Measurements from ENCODE around the gene NDUFA11.
A peak's percentile ranks its signal among the peaks of the same experiment; 100 is the strongest.

The NDUFA11 gene

DNA sequence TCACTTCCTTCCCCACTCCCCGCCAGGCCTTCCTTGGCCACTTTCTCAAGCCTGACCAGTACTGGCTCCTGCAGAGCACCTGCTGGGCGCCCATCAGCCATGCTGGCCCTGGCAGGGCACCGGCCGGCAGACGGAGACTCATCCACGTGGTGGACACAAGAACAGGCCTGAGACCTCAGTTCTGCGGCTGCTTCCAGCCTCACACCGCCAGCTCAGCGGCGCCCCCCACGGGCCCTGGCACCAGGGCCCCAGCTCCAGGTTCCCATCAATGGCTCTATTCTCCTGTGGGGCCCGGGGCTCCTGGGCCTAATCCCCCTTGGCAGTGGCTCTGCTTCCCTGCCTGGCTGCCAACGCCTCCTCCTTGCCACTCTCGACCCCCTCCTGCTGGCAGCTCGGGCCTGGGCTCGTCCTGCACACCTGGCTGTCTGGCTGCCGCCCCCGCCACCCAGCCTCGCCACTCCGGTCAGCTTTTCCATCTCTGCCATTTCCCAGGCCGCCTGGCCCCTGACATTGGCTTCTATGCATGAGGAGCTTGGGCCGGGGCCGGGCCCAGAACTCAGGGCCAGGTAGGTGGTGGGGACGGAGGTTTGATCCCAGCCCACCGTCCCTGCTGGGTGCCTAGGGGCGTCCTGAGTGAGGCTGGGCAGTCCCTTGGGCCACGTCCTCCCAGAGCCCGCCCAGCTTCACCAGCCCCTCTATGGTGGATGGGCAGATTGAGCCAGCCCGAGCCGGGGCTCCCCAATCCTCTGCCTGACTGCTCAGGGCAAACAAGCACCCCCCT lies 6.2 kb downstream of the NDUFA11 start:
- Histone ChIP-seq H3K27me3 (ENCODE audit: insufficient read depth, low read length, poor library complexity, severe bottlenecking) (no peaks in the 10 kb centered on the region), H3K4me2 (ENCODE audit: low read depth, low read length, poor library complexity, severe bottlenecking) (no peak overlapping the region), H4K20me1 (ENCODE audit: insufficient read depth, low read length, poor library complexity, severe bottlenecking) (peaks cover 19% of the 10 kb centered on the region), H3K9me3 (ENCODE audit: insufficient read depth, low read depth, low read length) (no peaks in the 10 kb centered on the region), H3K4me3 (ENCODE audit: low read length, poor library complexity, severe bottlenecking) (no peak overlapping the region), H2AFZ (ENCODE audit: low read length) (no peak overlapping the region), H3F3A (ENCODE audit: low read depth) (no peaks in the 10 kb centered on the region), H3K9me2 (replicated peaks; ENCODE audit: low read depth, low read length) (no peaks in the 10 kb centered on the region), H3K4me1 (ENCODE audit: insufficient read depth, low read length, poor library complexity, severe bottlenecking) (peaks cover 11% of the 10 kb centered on the region), H3K36me3 (ENCODE audit: insufficient read depth, low read length) (peaks cover 18% of the 10 kb centered on the region; the same call in 1 of the 2 replicates), H3K79me2 (ENCODE audit: insufficient read depth, low read length) (peaks cover 43% of the 10 kb centered on the region), H3K9ac (ENCODE audit: low read depth, low read length, poor library complexity, severe bottlenecking) (no peak overlapping the region)
- TF ChIP-seq, protein P1, sequence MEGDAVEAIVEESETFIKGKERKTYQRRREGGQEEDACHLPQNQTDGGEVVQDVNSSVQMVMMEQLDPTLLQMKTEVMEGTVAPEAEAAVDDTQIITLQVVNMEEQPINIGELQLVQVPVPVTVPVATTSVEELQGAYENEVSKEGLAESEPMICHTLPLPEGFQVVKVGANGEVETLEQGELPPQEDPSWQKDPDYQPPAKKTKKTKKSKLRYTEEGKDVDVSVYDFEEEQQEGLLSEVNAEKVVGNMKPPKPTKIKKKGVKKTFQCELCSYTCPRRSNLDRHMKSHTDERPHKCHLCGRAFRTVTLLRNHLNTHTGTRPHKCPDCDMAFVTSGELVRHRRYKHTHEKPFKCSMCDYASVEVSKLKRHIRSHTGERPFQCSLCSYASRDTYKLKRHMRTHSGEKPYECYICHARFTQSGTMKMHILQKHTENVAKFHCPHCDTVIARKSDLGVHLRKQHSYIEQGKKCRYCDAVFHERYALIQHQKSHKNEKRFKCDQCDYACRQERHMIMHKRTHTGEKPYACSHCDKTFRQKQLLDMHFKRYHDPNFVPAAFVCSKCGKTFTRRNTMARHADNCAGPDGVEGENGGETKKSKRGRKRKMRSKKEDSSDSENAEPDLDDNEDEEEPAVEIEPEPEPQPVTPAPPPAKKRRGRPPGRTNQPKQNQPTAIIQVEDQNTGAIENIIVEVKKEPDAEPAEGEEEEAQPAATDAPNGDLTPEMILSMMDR (conservative IDR thresholded peaks at IDR 0.05; ENCODE audit: low read length) = peak; percentile 32
- no peak for TF ChIP-seq EZH2phosphoT487 (IDR thresholded peaks at IDR 0.05; ENCODE audit: borderline replicate concordance)

- Histone ChIP-seq H3F3A (ENCODE audit: low read depth) (no peaks in the 10 kb centered on the region), H3K79me2 (ENCODE audit: insufficient read depth, low read length) (peaks cover 36% of the 10 kb centered on the region), H3K36me3 (ENCODE audit: insufficient read depth, low read length) (peaks cover 18% of the 10 kb centered on the region; the same call in 1 of the 2 replicates), H2AFZ (ENCODE audit: low read length) (no peak overlapping the region), H3K9me3 (ENCODE audit: insufficient read depth, low read depth, low read length) (no peaks in the 10 kb centered on the region), H3K4me2 (ENCODE audit: low read depth, low read length, poor library complexity, severe bottlenecking) (no peak overlapping the region), H3K4me3 (ENCODE audit: low read length, poor library complexity, severe bottlenecking) (no peak overlapping the region), H3K9ac (ENCODE audit: low read depth, low read length, poor library complexity, severe bottlenecking) (no peak overlapping the region), H3K27me3 (ENCODE audit: insufficient read depth, low read length, poor library complexity, severe bottlenecking) (no peaks in the 10 kb centered on the region), H3K4me1 (ENCODE audit: insufficient read depth, low read length, poor library complexity, severe bottlenecking) (peaks cover 8% of the 10 kb centered on the region), H4K20me1 (ENCODE audit: insufficient read depth, low read length, poor library complexity, severe bottlenecking) (peaks cover 14% of the 10 kb centered on the region), H3K9me2 (replicated peaks; ENCODE audit: low read depth, low read length) (no peaks in the 10 kb centered on the region)
- no peak for TF ChIP-seq EZH2phosphoT487 (IDR thresholded peaks at IDR 0.05; ENCODE audit: borderline replicate concordance)
Observed at GRCh38 chr19:5896365-5897076, 7.1 kb downstream of the NDUFA11 start.

- Histone ChIP-seq H3K9me2 (replicated peaks; ENCODE audit: low read depth, low read length) (no peaks in the 10 kb centered on the region), H3K36me3 (ENCODE audit: insufficient read depth, low read length) (peaks cover 18% of the 10 kb centered on the region; the same call in 1 of the 2 replicates), H3K4me2 (ENCODE audit: low read depth, low read length, poor library complexity, severe bottlenecking) (no peak overlapping the region), H4K20me1 (ENCODE audit: insufficient read depth, low read length, poor library complexity, severe bottlenecking) (peaks cover 9% of the 10 kb centered on the region), H2AFZ (ENCODE audit: low read length) (no peak overlapping the region), H3K9ac (ENCODE audit: low read depth, low read length, poor library complexity, severe bottlenecking) (no peak overlapping the region), H3K9me3 (ENCODE audit: insufficient read depth, low read depth, low read length) (no peaks in the 10 kb centered on the region), H3K27me3 (ENCODE audit: insufficient read depth, low read length, poor library complexity, severe bottlenecking) (no peaks in the 10 kb centered on the region), H3K4me3 (ENCODE audit: low read length, poor library complexity, severe bottlenecking) (no peak overlapping the region), H3K4me1 (ENCODE audit: insufficient read depth, low read length, poor library complexity, severe bottlenecking) (peaks cover 2% of the 10 kb centered on the region), H3K79me2 (ENCODE audit: insufficient read depth, low read length) (peaks cover 30% of the 10 kb centered on the region), H3F3A (ENCODE audit: low read depth) (no peaks in the 10 kb centered on the region)
- TF ChIP-seq, protein P1 (conservative IDR thresholded peaks at IDR 0.05; ENCODE audit: low read length) = no peak
Observed at GRCh38 chr19:5895890-5896289, 7.7 kb downstream of the NDUFA11 start.

Data from Loucy (cell line).